ENCODE measurements around the gene PCSK2. TPM values are rescaled to one million over a fixed set of nuclear protein-coding genes. Genes with fewer than 3 reads are reported as not detected.
A peak's percentile ranks its signal among the peaks of the same experiment; 100 is the strongest.

The PCSK2 gene
- total RNA-seq, 3 donors from 2014 or later (not counting 1 experiment from before 2014, with no cell fraction given) = not detected

DNA sequence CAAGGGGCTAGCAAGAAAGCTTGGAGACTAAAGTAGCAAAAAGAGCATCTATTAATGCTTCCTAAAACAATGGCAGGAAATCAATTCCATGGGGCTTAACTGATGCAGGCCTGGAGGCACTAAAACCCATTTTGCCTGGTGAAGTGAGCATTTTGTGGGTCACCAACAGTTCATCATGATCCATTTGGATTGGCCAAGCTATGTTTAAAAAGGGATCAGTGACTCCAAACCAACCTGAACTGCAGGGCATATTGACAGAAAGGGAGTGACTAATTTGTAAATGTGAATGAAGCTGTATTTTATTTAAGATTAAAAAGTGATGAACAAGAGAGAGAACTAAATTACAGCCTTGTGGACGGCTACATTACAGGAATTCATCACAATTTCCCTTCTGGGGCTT is 132.0 kb downstream of the PCSK2 start:
- Mint-ChIP-seq H3K36me3 (no peaks in the 10 kb centered on the region), H3K27ac (no peak overlapping the region), H3K27me3 (ENCODE audit: low read depth in 2 of 2) (peaks cover 5 to 7% of the 10 kb centered on the region in 2 donors), H3K9me3 (no peaks in the 10 kb centered on the region), H3K4me1 (no peaks in the 10 kb centered on the region), H3K4me3 (no peak overlapping the region)
- H3K36me3 ChIP-seq (ENCODE audit: control insufficient read depth, insufficient read depth, low read length) = no peaks in the 10 kb centered on the region
- no peaks in the 10 kb centered on the region for H3K4me1 ChIP-seq (ENCODE audit: control insufficient read depth, insufficient read depth, low read length)
- intact Hi-C loops (cut with micrococcal nuclease) = no loop called here
- ATAC-seq (no peak), DNase-seq (no peak)
- H3K27ac ChIP-seq (ENCODE audit: low read length) = no peak overlapping the region
- H3K4me3 ChIP-seq (ENCODE audit: low read length) = no peak overlapping the region
- no peaks in the 10 kb centered on the region for H3K9me3 ChIP-seq (ENCODE audit: control insufficient read depth, insufficient read depth, low read length)
- WGBS (ENCODE audit: insufficient coverage) = 64% methylated on average over 1 of the region's 1 CpG
- H3K27me3 ChIP-seq (ENCODE audit: control insufficient read depth, insufficient read depth, low read length) = no peaks in the 10 kb centered on the region
- TF ChIP-seq, protein P1, sequence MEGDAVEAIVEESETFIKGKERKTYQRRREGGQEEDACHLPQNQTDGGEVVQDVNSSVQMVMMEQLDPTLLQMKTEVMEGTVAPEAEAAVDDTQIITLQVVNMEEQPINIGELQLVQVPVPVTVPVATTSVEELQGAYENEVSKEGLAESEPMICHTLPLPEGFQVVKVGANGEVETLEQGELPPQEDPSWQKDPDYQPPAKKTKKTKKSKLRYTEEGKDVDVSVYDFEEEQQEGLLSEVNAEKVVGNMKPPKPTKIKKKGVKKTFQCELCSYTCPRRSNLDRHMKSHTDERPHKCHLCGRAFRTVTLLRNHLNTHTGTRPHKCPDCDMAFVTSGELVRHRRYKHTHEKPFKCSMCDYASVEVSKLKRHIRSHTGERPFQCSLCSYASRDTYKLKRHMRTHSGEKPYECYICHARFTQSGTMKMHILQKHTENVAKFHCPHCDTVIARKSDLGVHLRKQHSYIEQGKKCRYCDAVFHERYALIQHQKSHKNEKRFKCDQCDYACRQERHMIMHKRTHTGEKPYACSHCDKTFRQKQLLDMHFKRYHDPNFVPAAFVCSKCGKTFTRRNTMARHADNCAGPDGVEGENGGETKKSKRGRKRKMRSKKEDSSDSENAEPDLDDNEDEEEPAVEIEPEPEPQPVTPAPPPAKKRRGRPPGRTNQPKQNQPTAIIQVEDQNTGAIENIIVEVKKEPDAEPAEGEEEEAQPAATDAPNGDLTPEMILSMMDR (IDR thresholded peaks at IDR 0.05) = no peak

- peaks cover 9 to 15% of the 10 kb centered on the region in 2 donors for H3K27me3 Mint-ChIP-seq (ENCODE audit: low read depth in 2 of 2)
Measured at GRCh38 chr20:17364681-17365080, 137.8 kb downstream of the PCSK2 start.

DNA sequence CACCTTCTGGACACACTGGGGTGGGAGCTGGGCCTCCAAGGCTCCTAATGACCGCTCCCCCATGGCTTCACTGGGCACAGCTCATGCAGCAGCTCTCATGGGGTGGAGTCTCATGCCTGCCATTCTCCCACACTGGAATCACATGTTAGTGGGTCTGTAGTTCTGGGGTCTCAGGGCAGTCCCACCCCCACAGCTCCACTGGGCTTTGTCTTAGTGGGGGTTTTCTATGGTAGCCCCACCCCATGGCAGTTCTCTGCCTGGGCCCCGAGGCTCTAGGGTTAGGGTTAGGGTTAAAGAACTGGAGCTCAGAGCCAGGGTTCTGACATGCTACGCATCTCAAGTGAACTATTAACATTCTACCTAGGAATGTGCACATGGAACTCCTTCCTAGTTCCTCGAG is 139.0 kb downstream of the PCSK2 start:
- 63% methylated on average over 1 of the region's 4 CpGs for WGBS (ENCODE audit: insufficient coverage)
- Mint-ChIP-seq H3K9me3 (no peaks in the 10 kb centered on the region), H3K36me3 (no peaks in the 10 kb centered on the region), H3K4me1 (no peaks in the 10 kb centered on the region), H3K4me3 (no peak overlapping the region), H3K27ac (no peak overlapping the region), H3K27me3 (ENCODE audit: low read depth in 2 of 2) (peaks cover 7 to 15% of the 10 kb centered on the region in 2 donors)
- intact Hi-C loops (cut with micrococcal nuclease) = no loop called here
- H3K36me3 ChIP-seq (ENCODE audit: control insufficient read depth, insufficient read depth, low read length) = no peaks in the 10 kb centered on the region
- no peak overlapping the region for H3K27ac ChIP-seq (ENCODE audit: low read length)
- ATAC-seq (peak in 1 of 3 donors; percentile 22), DNase-seq (no peak)
- TF ChIP-seq, protein P1 (IDR thresholded peaks at IDR 0.05) = no peak
- H3K4me1 ChIP-seq (ENCODE audit: control insufficient read depth, insufficient read depth, low read length) = no peaks in the 10 kb centered on the region
- no peaks in the 10 kb centered on the region for H3K9me3 ChIP-seq (ENCODE audit: control insufficient read depth, insufficient read depth, low read length)
- H3K4me3 ChIP-seq (ENCODE audit: low read length) = no peak overlapping the region
- no peaks in the 10 kb centered on the region for H3K27me3 ChIP-seq (ENCODE audit: control insufficient read depth, insufficient read depth, low read length)

More at GRCh38 chr20:17364681-17365080, 137.8 kb downstream of the PCSK2 start:
- no peaks in the 10 kb centered on the region for H3K9me3 ChIP-seq (ENCODE audit: control insufficient read depth, insufficient read depth, low read length)
- TF ChIP-seq, protein P1 (IDR thresholded peaks at IDR 0.05) = no peak
- no peaks in the 10 kb centered on the region for H3K36me3 Mint-ChIP-seq
- no peak overlapping the region for H3K27ac ChIP-seq (ENCODE audit: low read length)
- ATAC-seq (no peak), DNase-seq (no peak)
- H3K4me1 ChIP-seq (ENCODE audit: control insufficient read depth, insufficient read depth, low read length) = no peaks in the 10 kb centered on the region
- 90% methylated on average over 4 of the region's 4 CpGs for WGBS (ENCODE audit: insufficient coverage)
- no peak overlapping the region for H3K27ac Mint-ChIP-seq
- H3K36me3 ChIP-seq (ENCODE audit: control insufficient read depth, insufficient read depth, low read length) = no peaks in the 10 kb centered on the region
- intact Hi-C loops (cut with micrococcal nuclease) = no loop called here
- no peak overlapping the region for H3K4me3 ChIP-seq (ENCODE audit: low read length)
- H3K4me1 Mint-ChIP-seq = no peaks in the 10 kb centered on the region
- H3K9me3 Mint-ChIP-seq = no peaks in the 10 kb centered on the region
- no peak overlapping the region for H3K4me3 Mint-ChIP-seq
- no peaks in the 10 kb centered on the region for H3K27me3 ChIP-seq (ENCODE audit: control insufficient read depth, insufficient read depth, low read length)

GRCh38 chr20:17369506-17369905 is 142.7 kb downstream of the PCSK2 start:
- Histone ChIP-seq H3K36me3 (ENCODE audit: control insufficient read depth, insufficient read depth, low read length) (no peaks in the 10 kb centered on the region), H3K4me3 (ENCODE audit: low read length) (no peak overlapping the region), H3K9me3 (ENCODE audit: control insufficient read depth, insufficient read depth, low read length) (no peaks in the 10 kb centered on the region), H3K4me1 (ENCODE audit: control insufficient read depth, insufficient read depth, low read length) (no peaks in the 10 kb centered on the region), H3K27me3 (ENCODE audit: control insufficient read depth, insufficient read depth, low read length) (no peaks in the 10 kb centered on the region), H3K27ac (ENCODE audit: low read length) (no peak overlapping the region)
- Mint-ChIP-seq H3K4me3 (no peak overlapping the region), H3K36me3 (no peaks in the 10 kb centered on the region), H3K27me3 (ENCODE audit: low read depth in 2 of 2) (peaks cover 4 to 20% of the 10 kb centered on the region in 2 donors), H3K9me3 (no peaks in the 10 kb centered on the region), H3K27ac (no peak overlapping the region), H3K4me1 (no peaks in the 10 kb centered on the region)
- DNase-seq = no peak
- ATAC-seq = no peak
- TF ChIP-seq, protein P1 (IDR thresholded peaks at IDR 0.05) = no peak
- intact Hi-C loops (cut with micrococcal nuclease) = no loop called here
- WGBS (ENCODE audit: insufficient coverage) = 82% methylated on average over 2 of the region's 2 CpGs
